Activated naive CD4-positive, alpha-beta T cell treated with Interleukin-2 at 50 U/mL for 16 hours (primary cell): ENCODE results near the gene LEFTY1.
A peak's percentile ranks its signal among the peaks of the same experiment; 100 is the strongest.

ENCODE experiments used
- DNase-seq: peaks from one replicate; pipeline ENCODE4 v3.0.0-alpha.2; 2020

The LEFTY1 gene

DNA sequence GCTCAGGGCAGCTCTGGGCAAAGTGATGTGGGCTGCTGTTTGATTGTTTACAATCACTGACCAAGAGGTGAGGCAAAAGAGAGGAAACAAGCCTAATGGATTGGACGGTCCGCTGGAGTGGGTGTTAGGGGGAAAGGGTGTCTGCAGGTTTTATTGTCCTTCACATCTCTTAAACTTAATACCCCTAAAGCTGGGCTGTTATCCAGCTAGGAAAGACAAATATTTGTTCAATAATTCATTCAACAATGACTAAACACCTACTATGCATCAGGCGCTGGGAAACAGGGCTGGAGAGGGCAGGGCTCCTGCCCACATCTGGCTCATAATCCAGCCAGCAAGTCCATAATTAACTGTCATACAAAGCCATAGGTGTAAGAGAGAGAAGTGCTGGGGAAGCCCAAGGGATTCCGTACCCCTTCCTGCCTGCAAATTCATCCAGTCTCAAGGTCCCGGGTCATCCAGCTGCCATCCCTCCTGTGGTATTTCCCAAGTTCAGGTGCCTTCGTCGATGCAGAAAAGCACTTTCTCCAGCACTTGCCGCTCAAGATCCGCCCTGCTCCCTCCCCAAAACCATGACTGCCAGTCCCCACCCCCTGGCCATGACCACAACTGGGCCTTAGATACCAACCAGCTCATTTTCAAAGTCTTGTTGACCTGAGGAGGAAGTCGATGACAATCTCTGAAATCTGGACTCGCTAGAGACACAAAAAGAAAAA, 17.4 kb downstream of the LEFTY1 start:
- no peak for DNase-seq

DNA sequence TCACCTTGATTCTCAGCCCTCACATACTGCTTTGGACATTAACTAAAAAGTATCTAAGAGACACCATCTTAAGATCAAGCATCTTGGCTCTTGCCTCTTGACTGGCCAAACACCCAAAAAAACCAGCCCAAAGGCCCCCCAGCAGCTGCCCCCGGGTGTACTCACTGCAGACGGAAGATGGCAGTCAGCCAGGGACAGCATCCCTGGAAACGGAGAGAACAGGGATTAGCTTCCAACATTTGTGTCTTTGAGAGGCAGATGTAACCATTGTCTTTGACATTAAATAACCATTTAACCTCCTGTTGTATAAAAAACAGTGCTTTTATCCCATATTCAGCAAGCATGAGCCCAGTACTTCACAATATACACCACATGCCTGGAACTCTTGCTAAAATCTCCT, 18.0 kb downstream of the LEFTY1 start:
- DNase-seq, result no peak

GRCh38 chr1:225868631-225869330, 20.2 kb downstream of the LEFTY1 start:
- no peak for DNase-seq

DNA sequence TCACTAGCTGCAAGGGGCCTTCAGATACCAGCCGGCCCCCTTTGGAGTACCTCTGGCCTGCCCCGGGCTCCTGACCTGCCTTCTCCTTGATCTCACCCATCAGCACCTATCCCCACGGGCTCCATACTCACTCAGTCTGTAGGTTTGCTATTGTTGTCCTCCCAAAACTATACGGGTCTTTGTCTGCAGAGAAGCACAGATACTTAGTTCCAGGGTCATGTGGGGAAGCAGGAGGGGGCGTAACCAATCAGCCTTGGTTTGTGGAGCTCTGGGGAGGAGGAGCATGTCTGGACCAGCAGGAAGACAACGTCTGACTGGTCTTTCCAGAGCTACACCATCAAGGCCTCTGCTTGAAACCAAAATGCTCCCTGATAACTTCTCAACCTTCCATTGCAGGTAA, 22.0 kb downstream of the LEFTY1 start:
- no peak for DNase-seq

DNA sequence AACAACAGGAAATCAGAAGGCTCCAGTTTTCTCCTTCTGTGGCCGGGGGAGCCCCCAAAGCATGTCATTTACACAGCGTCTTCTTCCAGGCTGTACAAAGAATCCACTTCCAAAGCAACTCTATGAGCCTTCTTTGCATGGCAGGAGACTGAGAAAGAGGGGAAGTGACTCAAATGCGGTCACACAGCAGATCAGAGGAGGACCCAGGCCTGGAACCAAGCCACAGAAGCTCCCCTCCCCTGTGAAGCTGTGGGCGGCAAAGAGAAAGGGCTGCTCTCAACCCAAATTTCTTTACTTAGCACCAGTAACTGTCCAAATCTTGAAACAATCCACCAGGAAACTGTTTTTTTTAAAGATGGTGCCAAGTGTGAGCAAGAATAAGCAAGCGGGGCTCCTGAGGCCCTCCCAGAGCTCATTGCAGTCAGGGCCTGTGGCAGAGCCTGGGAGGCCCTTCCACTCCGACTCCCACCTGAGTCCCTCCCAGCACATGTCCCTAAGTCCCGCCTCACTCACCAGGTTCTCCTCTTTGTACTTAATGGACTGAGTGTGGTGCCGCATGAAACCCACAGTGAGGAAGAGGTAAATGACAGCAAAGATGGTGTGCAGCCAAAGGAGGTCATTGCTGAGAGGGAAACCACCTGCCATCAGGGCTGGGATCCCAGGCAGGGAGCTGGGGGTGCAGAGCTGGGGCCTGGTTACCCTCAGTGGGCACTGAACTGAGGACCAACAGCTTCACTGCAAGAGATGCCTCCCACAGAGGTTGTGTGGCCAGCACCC, 22.7 kb downstream of the LEFTY1 start:
- peak; percentile 80 for DNase-seq

GRCh38 chr1:225865514-225865913, 23.4 kb downstream of the LEFTY1 start:
- no peak for DNase-seq

GRCh38 chr1:225863167-225863566, 25.8 kb downstream of the LEFTY1 start:
- no peak for DNase-seq

- no peak for DNase-seq
These were observed 26.4 kb downstream of the LEFTY1 start for GRCh38 chr1:225862581-225862950.

DNA sequence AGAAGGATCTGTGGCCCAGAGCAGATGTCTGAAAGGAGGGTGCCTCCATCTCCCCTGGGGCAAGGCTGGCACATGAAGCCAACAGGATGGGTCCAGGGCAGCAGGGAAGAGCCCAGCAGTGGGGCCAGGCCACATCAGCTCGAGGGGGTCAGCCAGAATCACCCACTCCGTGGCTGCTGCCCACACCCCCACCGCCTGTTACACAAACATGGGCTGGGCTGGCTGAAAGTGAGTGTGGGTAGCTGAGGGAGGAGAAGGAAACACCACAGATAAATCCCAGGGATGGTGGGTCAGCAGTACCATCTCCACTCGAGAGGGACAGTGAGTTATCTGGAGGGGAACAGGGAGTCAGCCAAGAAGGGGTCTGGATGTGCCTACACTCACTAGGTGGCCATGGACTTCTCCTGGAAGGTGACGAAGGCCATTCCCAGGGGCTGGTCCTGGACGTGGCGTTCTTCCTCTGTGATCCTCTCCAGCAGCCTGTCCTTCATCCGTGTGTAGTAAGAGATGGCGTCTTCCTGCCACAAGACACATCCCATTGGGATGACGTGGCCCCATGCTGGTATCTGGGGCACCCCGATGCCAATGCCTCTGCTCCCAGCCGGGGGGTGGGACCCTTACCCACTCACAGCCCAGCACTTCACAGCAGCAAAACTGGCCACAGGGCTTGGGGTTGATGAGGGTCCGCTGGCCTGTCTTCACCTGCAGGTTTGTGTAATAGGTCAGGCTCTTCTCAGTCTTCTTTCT, 26.9 kb downstream of the LEFTY1 start:
- DNase-seq, result no peak

GRCh38 chr1:225860876-225861441, 28.0 kb downstream of the LEFTY1 start:
- no peak for DNase-seq

GRCh38 chr1:225860107-225860506, 28.8 kb downstream of the LEFTY1 start:
- no peak for DNase-seq

DNA sequence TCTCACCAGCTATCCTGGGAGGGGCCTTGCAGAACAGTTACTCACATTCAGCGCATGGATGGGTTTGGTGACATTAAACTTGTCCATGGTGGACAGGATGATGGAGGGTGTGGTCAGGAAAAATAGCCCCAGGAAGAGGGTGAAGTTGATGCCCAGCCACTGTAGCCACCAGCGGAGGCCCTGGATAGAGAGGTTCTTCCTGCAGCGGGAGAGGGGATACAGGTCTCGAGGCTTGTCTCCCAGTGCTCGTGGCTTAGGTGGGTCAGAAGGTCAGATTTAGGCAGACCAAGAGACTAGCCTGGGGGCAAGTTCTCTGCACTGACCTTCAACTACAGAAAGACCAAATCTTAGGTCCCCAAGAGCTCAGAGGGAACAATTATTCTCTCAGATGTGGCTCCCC, 29.8 kb downstream of the LEFTY1 start:
- DNase-seq, result no peak

- no peak for DNase-seq
These were observed 31.7 kb downstream of the LEFTY1 start for GRCh38 chr1:225857256-225857655.

- no peak for DNase-seq
These were observed 33.2 kb downstream of the LEFTY1 start for GRCh38 chr1:225855503-225856300.

DNA sequence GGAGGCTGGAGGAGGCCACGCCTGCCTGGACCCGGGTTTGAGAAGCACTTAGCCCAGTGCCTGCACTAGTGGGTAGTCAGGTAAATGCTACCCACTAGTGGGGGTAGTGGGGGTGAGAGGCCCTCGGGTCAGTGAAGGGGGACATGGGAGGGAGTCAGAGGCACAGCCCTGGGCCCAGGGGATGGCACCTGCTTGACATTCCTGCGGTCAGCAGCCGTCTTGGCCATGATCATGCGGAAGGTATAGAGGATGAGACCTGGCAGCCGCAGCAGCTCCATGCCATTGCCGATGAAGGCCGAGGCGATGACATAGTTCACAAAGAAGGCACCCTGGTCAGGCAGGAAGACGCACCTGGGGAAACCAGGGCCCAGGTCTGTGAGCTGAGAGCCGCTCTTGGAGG, 35.5 kb downstream of the LEFTY1 start:
- DNase-seq, result no peak

DNA sequence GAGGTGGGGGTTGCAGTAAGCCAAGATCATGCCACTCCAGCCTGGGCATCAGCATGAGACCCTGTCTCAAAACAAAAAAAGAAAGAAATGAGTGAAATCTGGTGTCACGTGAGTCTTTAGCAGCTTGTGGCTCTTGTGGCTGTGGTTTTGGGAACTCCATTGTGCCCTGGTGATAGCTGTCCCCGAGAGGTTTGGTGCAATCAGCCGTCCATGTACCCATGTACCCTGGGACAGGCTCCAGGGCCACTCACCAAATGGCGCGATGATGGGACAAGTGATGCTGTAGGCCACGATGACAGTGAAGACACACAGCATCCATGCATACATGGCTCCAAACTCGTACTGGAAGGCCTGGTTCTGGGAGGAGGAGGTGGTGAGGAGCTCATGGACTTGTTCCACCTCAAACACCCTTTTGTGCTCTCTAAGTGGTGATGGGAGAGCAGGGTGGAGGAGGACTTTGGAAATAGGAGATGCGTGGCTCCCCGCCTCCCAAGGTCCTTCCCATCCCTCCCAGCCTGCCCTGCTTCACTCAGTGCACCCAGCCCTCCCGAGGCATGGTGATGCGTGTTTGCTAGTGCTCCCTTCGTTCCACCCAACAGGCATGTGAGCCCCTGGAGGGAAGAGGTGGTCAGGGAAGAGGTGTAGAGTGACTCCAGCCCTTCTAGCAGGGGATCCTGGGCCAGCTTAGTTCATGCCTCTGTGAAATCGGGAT, 36.4 kb downstream of the LEFTY1 start:
- no peak for DNase-seq

GRCh38 chr1:225851805-225852204, 37.1 kb downstream of the LEFTY1 start:
- no peak for DNase-seq

DNA sequence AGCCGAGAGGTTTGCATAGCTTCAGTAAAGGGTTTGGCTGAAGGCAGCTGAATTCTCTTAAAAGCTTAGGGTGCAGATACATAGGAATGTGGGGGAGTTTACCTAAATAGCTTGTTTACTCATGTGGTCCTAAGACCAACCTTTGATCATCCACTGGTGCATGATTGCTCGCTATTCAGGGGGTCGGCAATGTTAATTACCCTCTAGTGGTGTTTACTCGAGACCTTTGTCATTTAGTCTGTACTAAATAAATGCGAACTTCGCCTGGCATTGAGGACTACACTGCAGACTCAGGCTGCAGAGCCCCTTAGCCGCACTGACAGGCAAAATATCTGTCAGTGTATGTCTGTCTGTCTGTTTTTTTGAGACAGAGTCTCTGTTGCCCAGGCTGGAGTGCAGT, 38.6 kb downstream of the LEFTY1 start:
- no peak for DNase-seq

GRCh38 chr1:225849925-225850324, 39.0 kb downstream of the LEFTY1 start:
- DNase-seq, result peak; percentile 7

GRCh38 chr1:225848030-225848955, 40.7 kb downstream of the LEFTY1 start:
- DNase-seq, result no peak
